NCI-H510A treated with DMSO at 0.1 percent for 48 hours (cell line): ENCODE data around the gene PRRG1.
"Not testable (repeated sequence)": the region's sequence is repeated elsewhere in the genome, so short reads cannot be mapped to it uniquely, and the experiment has no call there.

Experiments used
- DNase-seq: peaks from one replicate; lab custom pipeline; 2025; lab: John Stamatoyannopoulos, UW

Gene PRRG1

GRCh38 chrX:37472836-37473235, 123.7 kb downstream of the PRRG1 start:
- no peak for DNase-seq

- DNase-seq, result no peak
These were observed 125.3 kb downstream of the PRRG1 start for GRCh38 chrX:37474478-37474877.

- DNase-seq, result no peak
These were observed 127.5 kb downstream of the PRRG1 start for GRCh38 chrX:37476571-37477170.

- DNase-seq, result not testable (repeated sequence)
These were observed 135.2 kb downstream of the PRRG1 start for GRCh38 chrX:37484335-37484734.

- no peak for DNase-seq
These were observed 136.3 kb downstream of the PRRG1 start for GRCh38 chrX:37485429-37485828.

- no peak for DNase-seq
These were observed 138.1 kb downstream of the PRRG1 start for GRCh38 chrX:37487271-37487670.

- no peak for DNase-seq
These were observed 139.2 kb downstream of the PRRG1 start for GRCh38 chrX:37488323-37488722.

GRCh38 chrX:37491686-37492085, 142.5 kb downstream of the PRRG1 start:
- DNase-seq, result no peak

GRCh38 chrX:37495760-37496159, 146.6 kb downstream of the PRRG1 start:
- DNase-seq, result not testable (repeated sequence)

GRCh38 chrX:37497126-37497525, 148.0 kb downstream of the PRRG1 start:
- not testable (repeated sequence) for DNase-seq

- DNase-seq, result not testable (repeated sequence)
These were observed 149.2 kb downstream of the PRRG1 start for GRCh38 chrX:37498323-37498722.

GRCh38 chrX:37499649-37500048, 150.5 kb downstream of the PRRG1 start:
- DNase-seq, result not testable (repeated sequence)

GRCh38 chrX:37504991-37505390, 155.8 kb downstream of the PRRG1 start:
- DNase-seq, result no peak
